Measurements from ENCODE around the gene ABTB2.

The ABTB2 gene

GRCh38 chr11:34277171-34277570 is 80.6 kb downstream of the ABTB2 start:
- ChIA-PET CTCF (interaction anchor here (0.7 kb wide), 1 partner anchor 103 kb away, joined by 3 read pairs; no protein-coding TSS in a partner anchor), POLR2A (no interaction called here)
- DNase-seq (ENCODE audit: extremely low spot score) = no peak
- no peak for TF ChIP-seq LEF1 (IDR thresholded peaks at IDR 0.05; ENCODE audit: borderline replicate concordance)
- no peak for TF ChIP-seq L3MBTL2 (conservative IDR thresholded peaks at IDR 0.05)
- TF ChIP-seq FOXK2 (IDR thresholded peaks at IDR 0.05) = no peak
- no peak for TF ChIP-seq FOXA1 (IDR thresholded peaks at IDR 0.05)
- TF ChIP-seq FOXM1 (IDR thresholded peaks at IDR 0.05; ENCODE audit: borderline replicate concordance) = no peak
- no peak for TF ChIP-seq SP1 (IDR thresholded peaks at IDR 0.05)
- TF ChIP-seq HDGF (IDR thresholded peaks at IDR 0.05; ENCODE audit: borderline replicate concordance) = no peak

- DNase-seq (ENCODE audit: extremely low spot score) = no peak
- POLR2A ChIA-PET = no interaction called here
- TF ChIP-seq TARDBP (IDR thresholded peaks at IDR 0.05) = no peak
- no peak for TF ChIP-seq ELF4 (IDR thresholded peaks at IDR 0.05)
- no peak for TF ChIP-seq SP1 (IDR thresholded peaks at IDR 0.05)
- TF ChIP-seq FOXM1 (IDR thresholded peaks at IDR 0.05; ENCODE audit: borderline replicate concordance) = no peak
- no peak for TF ChIP-seq ARNT (IDR thresholded peaks at IDR 0.05)
- TF ChIP-seq BHLHE40 (IDR thresholded peaks at IDR 0.05; ENCODE audit: borderline replicate concordance) = no peak
- no peak for TF ChIP-seq L3MBTL2 (conservative IDR thresholded peaks at IDR 0.05)
- TF ChIP-seq ZNF384 (IDR thresholded peaks at IDR 0.05) = no peak
- no peak for TF ChIP-seq NFRKB (IDR thresholded peaks at IDR 0.05)
- no peak for TF ChIP-seq CTBP1 (IDR thresholded peaks at IDR 0.05; ENCODE audit: borderline replicate concordance)
- TF ChIP-seq PKNOX1 (IDR thresholded peaks at IDR 0.05) = no peak
- CTCF ChIA-PET = no interaction called here
Measured at GRCh38 chr11:34276352-34276864, 81.4 kb downstream of the ABTB2 start.

- TF ChIP-seq L3MBTL2 (conservative IDR thresholded peaks at IDR 0.05) (no peak), PKNOX1 (IDR thresholded peaks at IDR 0.05) (no peak), BHLHE40 (IDR thresholded peaks at IDR 0.05; ENCODE audit: borderline replicate concordance) (no peak), LEF1 (IDR thresholded peaks at IDR 0.05; ENCODE audit: borderline replicate concordance) (no peak), NFRKB (IDR thresholded peaks at IDR 0.05) (no peak), FOXM1 (IDR thresholded peaks at IDR 0.05; ENCODE audit: borderline replicate concordance) (no peak), SP1 (IDR thresholded peaks at IDR 0.05) (no peak), SUZ12 (IDR thresholded peaks at IDR 0.05) (no peak), ELF4 (IDR thresholded peaks at IDR 0.05) (no peak), FOXA1 (IDR thresholded peaks at IDR 0.05) (no peak), CTBP1 (IDR thresholded peaks at IDR 0.05; ENCODE audit: borderline replicate concordance) (no peak), ARNT (IDR thresholded peaks at IDR 0.05) (no peak), ZNF384 (IDR thresholded peaks at IDR 0.05) (no peak), FOXK2 (IDR thresholded peaks at IDR 0.05) (no peak), HDGF (IDR thresholded peaks at IDR 0.05; ENCODE audit: borderline replicate concordance) (no peak), TARDBP (IDR thresholded peaks at IDR 0.05) (no peak)
- ChIA-PET POLR2A (no interaction called here), CTCF (interaction anchor here (0.6 to 0.7 kb wide), 2 partner anchors 48 to 86 kb away, joined by 3 to 4 read pairs; no protein-coding TSS in a partner anchor)
- no peak for DNase-seq (ENCODE audit: extremely low spot score)
Measured at GRCh38 chr11:34275486-34275885, 82.3 kb downstream of the ABTB2 start.

GRCh38 chr11:34274712-34275398 is 83.0 kb downstream of the ABTB2 start:
- DNase-seq (ENCODE audit: extremely low spot score) = no peak
- POLR2A ChIA-PET = no interaction called here
- CTCF ChIA-PET = interaction anchor here (0.6 kb wide), 1 partner anchor 380 kb away, joined by 11 read pairs; no protein-coding TSS in a partner anchor
- TF ChIP-seq LEF1 (IDR thresholded peaks at IDR 0.05; ENCODE audit: borderline replicate concordance) (no peak), ZNF384 (IDR thresholded peaks at IDR 0.05) (no peak), ARNT (IDR thresholded peaks at IDR 0.05) (no peak), NFRKB (IDR thresholded peaks at IDR 0.05) (no peak), SP1 (IDR thresholded peaks at IDR 0.05) (no peak), ELF4 (IDR thresholded peaks at IDR 0.05) (no peak)

GRCh38 chr11:34273099-34273498 is 84.7 kb downstream of the ABTB2 start:
- DNase-seq (ENCODE audit: extremely low spot score) = no peak
- ChIA-PET CTCF (no interaction called here), POLR2A (no interaction called here)
- no peak for TF ChIP-seq BHLHE40 (IDR thresholded peaks at IDR 0.05; ENCODE audit: borderline replicate concordance)
- TF ChIP-seq PKNOX1 (IDR thresholded peaks at IDR 0.05) = no peak
- TF ChIP-seq LEF1 (IDR thresholded peaks at IDR 0.05; ENCODE audit: borderline replicate concordance) = no peak
- TF ChIP-seq CTBP1 (IDR thresholded peaks at IDR 0.05; ENCODE audit: borderline replicate concordance) = no peak
- TF ChIP-seq FOXK2 (IDR thresholded peaks at IDR 0.05) = no peak
- no peak for TF ChIP-seq ELF4 (IDR thresholded peaks at IDR 0.05)
- TF ChIP-seq SP1 (IDR thresholded peaks at IDR 0.05) = no peak
- TF ChIP-seq FOXM1 (IDR thresholded peaks at IDR 0.05; ENCODE audit: borderline replicate concordance) = no peak
- TF ChIP-seq SUZ12 (IDR thresholded peaks at IDR 0.05) = no peak
- no peak for TF ChIP-seq FOXA1 (IDR thresholded peaks at IDR 0.05)
- TF ChIP-seq TARDBP (IDR thresholded peaks at IDR 0.05) = no peak
- TF ChIP-seq NFRKB (IDR thresholded peaks at IDR 0.05) = no peak
- TF ChIP-seq ZNF384 (IDR thresholded peaks at IDR 0.05) = no peak
- TF ChIP-seq HDGF (IDR thresholded peaks at IDR 0.05; ENCODE audit: borderline replicate concordance) = no peak
- TF ChIP-seq ARNT (IDR thresholded peaks at IDR 0.05) = no peak

GRCh38 chr11:34271727-34272126 is 86.1 kb downstream of the ABTB2 start:
- DNase-seq (ENCODE audit: extremely low spot score) = no peak
- CTCF ChIA-PET = no interaction called here
- TF ChIP-seq ARNT (IDR thresholded peaks at IDR 0.05) (no peak), L3MBTL2 (conservative IDR thresholded peaks at IDR 0.05) (no peak), CTBP1 (IDR thresholded peaks at IDR 0.05; ENCODE audit: borderline replicate concordance) (no peak), BHLHE40 (IDR thresholded peaks at IDR 0.05; ENCODE audit: borderline replicate concordance) (no peak), TARDBP (IDR thresholded peaks at IDR 0.05) (no peak), ELF4 (IDR thresholded peaks at IDR 0.05) (no peak), FOXA1 (IDR thresholded peaks at IDR 0.05) (no peak), SP1 (IDR thresholded peaks at IDR 0.05) (no peak), HDGF (IDR thresholded peaks at IDR 0.05; ENCODE audit: borderline replicate concordance) (no peak), NFRKB (IDR thresholded peaks at IDR 0.05) (no peak), PKNOX1 (IDR thresholded peaks at IDR 0.05) (no peak), SUZ12 (IDR thresholded peaks at IDR 0.05) (no peak), FOXM1 (IDR thresholded peaks at IDR 0.05; ENCODE audit: borderline replicate concordance) (no peak), FOXK2 (IDR thresholded peaks at IDR 0.05) (no peak), ZNF384 (IDR thresholded peaks at IDR 0.05) (no peak), LEF1 (IDR thresholded peaks at IDR 0.05; ENCODE audit: borderline replicate concordance) (no peak)
- POLR2A ChIA-PET = no interaction called here

Measured in HEK293T (cell line).